T-helper 2 cell treated with Interferon-gamma antibody and Interleukin-4, amounts not matched to agents 5 μg/mL and 100 μg/mL, for 36 hours (primary cell): ENCODE data around the gene ZNF133.
"Not testable (repeated sequence)": the region's sequence is repeated elsewhere in the genome, so short reads cannot be mapped to it uniquely, and the experiment has no call there.

ENCODE experiments used
- DNase-seq: peaks from one replicate; pipeline ENCODE4 v3.0.0; 2021; ENCODE audit warnings: low spot score
- H3K27ac Mint-ChIP-seq: one replicate; pipeline ENCODE4 v1.8.0; 2021; ENCODE audit warnings: mild to moderate bottlenecking, mixed read lengths
- H3K27me3 Mint-ChIP-seq: one replicate; pipeline ENCODE4 v1.8.0; 2021; ENCODE audit warnings: low read depth, mixed read lengths
- H3K36me3 Mint-ChIP-seq: one replicate; pipeline ENCODE4 v1.8.0; 2021; ENCODE audit warnings: low read depth, mixed read lengths
- H3K4me1 Mint-ChIP-seq: one replicate; pipeline ENCODE4 v1.8.0; 2021; ENCODE audit warnings: low read depth, mixed read lengths
- H3K4me3 Mint-ChIP-seq: one replicate; pipeline ENCODE4 v1.8.0; 2022; ENCODE audit warnings: mild to moderate bottlenecking, moderate library complexity, mixed read lengths
- H3K9me3 Mint-ChIP-seq: one replicate; pipeline ENCODE4 v1.8.0; 2021; ENCODE audit warnings: mixed read lengths

Gene ZNF133

GRCh38 chr20:18310051-18310450, 21.7 kb downstream of the ZNF133 start:
- Mint-ChIP-seq H3K27me3 (no peaks in the 10 kb centered on the region), H3K9me3 (no peaks in the 10 kb centered on the region), H3K36me3 (peaks cover 7% of the 10 kb centered on the region), H3K27ac (no peak overlapping the region), H3K4me1 (no peaks in the 10 kb centered on the region), H3K4me3 (no peak overlapping the region)
- DNase-seq, result no peak

- Mint-ChIP-seq H3K9me3 (no peaks in the 10 kb centered on the region), H3K4me3 (no peak overlapping the region), H3K4me1 (no peaks in the 10 kb centered on the region), H3K27me3 (no peaks in the 10 kb centered on the region), H3K36me3 (peaks cover 11% of the 10 kb centered on the region), H3K27ac (no peak overlapping the region)
- no peak for DNase-seq
Measured at GRCh38 chr20:18310592-18310991, 22.3 kb downstream of the ZNF133 start.

GRCh38 chr20:18312723-18313122, 24.4 kb downstream of the ZNF133 start:
- Mint-ChIP-seq H3K27me3 (no peaks in the 10 kb centered on the region), H3K4me1 (no peaks in the 10 kb centered on the region), H3K4me3 (no peak overlapping the region), H3K36me3 (peaks cover 10% of the 10 kb centered on the region), H3K27ac (no peak overlapping the region), H3K9me3 (no peaks in the 10 kb centered on the region)
- DNase-seq, result no peak

GRCh38 chr20:18313411-18313810, 25.1 kb downstream of the ZNF133 start:
- Mint-ChIP-seq H3K27ac (no peak overlapping the region), H3K27me3 (no peaks in the 10 kb centered on the region), H3K4me1 (no peaks in the 10 kb centered on the region), H3K9me3 (no peaks in the 10 kb centered on the region), H3K4me3 (no peak overlapping the region), H3K36me3 (peaks cover 10% of the 10 kb centered on the region)
- no peak for DNase-seq

- no peaks in the 10 kb centered on the region for H3K27me3 Mint-ChIP-seq
- DNase-seq, result no peak
- H3K4me1 Mint-ChIP-seq, result no peaks in the 10 kb centered on the region
- H3K4me3 Mint-ChIP-seq, result no peak overlapping the region
- H3K27ac Mint-ChIP-seq, result no peak overlapping the region
- peaks cover 10% of the 10 kb centered on the region for H3K36me3 Mint-ChIP-seq
- no peaks in the 10 kb centered on the region for H3K9me3 Mint-ChIP-seq
Measured at GRCh38 chr20:18314786-18315406, 26.6 kb downstream of the ZNF133 start.

GRCh38 chr20:18316166-18316565, 27.8 kb downstream of the ZNF133 start:
- Mint-ChIP-seq H3K4me1 (no peaks in the 10 kb centered on the region), H3K9me3 (no peaks in the 10 kb centered on the region), H3K4me3 (no peak overlapping the region), H3K27ac (no peak overlapping the region), H3K27me3 (no peaks in the 10 kb centered on the region), H3K36me3 (peaks cover 10% of the 10 kb centered on the region)
- no peak for DNase-seq

- peaks cover 2% of the 10 kb centered on the region for H3K36me3 Mint-ChIP-seq
- no peaks in the 10 kb centered on the region for H3K27me3 Mint-ChIP-seq
- no peaks in the 10 kb centered on the region for H3K4me1 Mint-ChIP-seq
- no peak overlapping the region for H3K27ac Mint-ChIP-seq
- no peak overlapping the region for H3K4me3 Mint-ChIP-seq
- no peak for DNase-seq
- no peaks in the 10 kb centered on the region for H3K9me3 Mint-ChIP-seq
Measured at GRCh38 chr20:18321316-18321715, 33.0 kb downstream of the ZNF133 start.

- no peak overlapping the region for H3K27ac Mint-ChIP-seq
- H3K4me1 Mint-ChIP-seq, result no peaks in the 10 kb centered on the region
Measured at GRCh38 chr20:18321976-18322950, 33.9 kb downstream of the ZNF133 start.

GRCh38 chr20:18323705-18324104, 35.4 kb downstream of the ZNF133 start:
- no peak overlapping the region for H3K27ac Mint-ChIP-seq
- peaks cover 2% of the 10 kb centered on the region for H3K9me3 Mint-ChIP-seq
- no peaks in the 10 kb centered on the region for H3K4me1 Mint-ChIP-seq
- no peaks in the 10 kb centered on the region for H3K27me3 Mint-ChIP-seq
- no peaks in the 10 kb centered on the region for H3K36me3 Mint-ChIP-seq
- DNase-seq, result no peak
- no peak overlapping the region for H3K4me3 Mint-ChIP-seq

More at GRCh38 chr20:18321976-18322950, 33.9 kb downstream of the ZNF133 start:
- H3K36me3 Mint-ChIP-seq, result peaks cover 1% of the 10 kb centered on the region
- no peaks in the 10 kb centered on the region for H3K27me3 Mint-ChIP-seq
- no peaks in the 10 kb centered on the region for H3K9me3 Mint-ChIP-seq
- DNase-seq, result no peak
- H3K4me3 Mint-ChIP-seq, result no peak overlapping the region

- no peak for DNase-seq
- Mint-ChIP-seq H3K36me3 (no peaks in the 10 kb centered on the region), H3K9me3 (peaks cover 9% of the 10 kb centered on the region), H3K4me3 (no peak overlapping the region), H3K27me3 (no peaks in the 10 kb centered on the region), H3K4me1 (no peaks in the 10 kb centered on the region), H3K27ac (no peak overlapping the region)
Measured at GRCh38 chr20:18324596-18325089, 36.3 kb downstream of the ZNF133 start.

- Mint-ChIP-seq H3K27me3 (no peaks in the 10 kb centered on the region), H3K4me1 (no peaks in the 10 kb centered on the region), H3K4me3 (no peak overlapping the region), H3K9me3 (peaks cover 28% of the 10 kb centered on the region), H3K36me3 (no peaks in the 10 kb centered on the region), H3K27ac (no peak overlapping the region)
- no peak for DNase-seq
Measured at GRCh38 chr20:18326990-18327389, 38.7 kb downstream of the ZNF133 start.

- no peak for DNase-seq
- H3K9me3 Mint-ChIP-seq, result peaks cover 47% of the 10 kb centered on the region
- H3K27me3 Mint-ChIP-seq, result no peaks in the 10 kb centered on the region
- H3K4me1 Mint-ChIP-seq, result no peaks in the 10 kb centered on the region
- H3K4me3 Mint-ChIP-seq, result no peak overlapping the region
- no peak overlapping the region for H3K27ac Mint-ChIP-seq
- H3K36me3 Mint-ChIP-seq, result no peaks in the 10 kb centered on the region
Measured at GRCh38 chr20:18331694-18332093, 43.4 kb downstream of the ZNF133 start.

GRCh38 chr20:18349749-18350148, 61.4 kb downstream of the ZNF133 start:
- not testable (repeated sequence) for H3K27ac Mint-ChIP-seq, H3K36me3 Mint-ChIP-seq, H3K4me1 Mint-ChIP-seq, DNase-seq, H3K4me3 Mint-ChIP-seq, H3K9me3 Mint-ChIP-seq, H3K27me3 Mint-ChIP-seq

- H3K27me3 Mint-ChIP-seq, result peaks cover 5% of the 10 kb centered on the region
- H3K27ac Mint-ChIP-seq, result no peak overlapping the region
- H3K4me1 Mint-ChIP-seq, result no peaks in the 10 kb centered on the region
- no peaks in the 10 kb centered on the region for H3K36me3 Mint-ChIP-seq
- no peak for DNase-seq
- no peaks in the 10 kb centered on the region for H3K9me3 Mint-ChIP-seq
- H3K4me3 Mint-ChIP-seq, result no peak overlapping the region
Measured at GRCh38 chr20:18359854-18360253, 71.5 kb downstream of the ZNF133 start.
